Upper lobe of left lung (tissue), 6 donors: ENCODE results near the gene ZNF239. TPM values are rescaled to one million over a fixed set of nuclear protein-coding genes. Genes with fewer than 3 reads are reported as not detected.
A peak's percentile ranks its signal among the peaks of the same experiment; 100 is the strongest.

Experiments used
- ATAC-seq, 2 donors: fragments of 200-7000 bp; cut with Tn5 transposase; one replicate each; pipeline ENCODE4 v1.9.1; 2022; ENCODE audit warnings: mild to moderate bottlenecking in 2 of 2, moderate library complexity in 2 of 2; ENCODE audit not compliant: low FRiP score in 2 of 2
- DNase-seq, 2 donors: peaks; one replicate each; pipeline ENCODE4 v3.0.0-alpha.2; 2019 to 2020
- H3K27ac ChIP-seq, 4 donors: fragments of 200-600 bp; sonication (generic); one replicate each; pipeline ENCODE4 v1.5.1; 2016 to 2019
- H3K27me3 ChIP-seq, 4 donors: fragments of 200-600 bp; sonication (generic); one replicate each; pipeline ENCODE4 v1.5.1; 2017 to 2019
- H3K36me3 ChIP-seq, 4 donors: fragments of 200-600 bp; sonication (generic); one replicate each; pipeline ENCODE4 v1.5.1; 2016 to 2019
- H3K4me1 ChIP-seq, 4 donors: fragments of 200-600 bp; sonication (generic); one replicate each; pipeline ENCODE4 v1.5.1; 2018 to 2019
- H3K4me3 ChIP-seq, 4 donors: fragments of 200-600 bp; sonication (generic); one replicate each; pipeline ENCODE4 v1.5.1; 2017 to 2019; ENCODE audit warnings: mild to moderate bottlenecking in 2 of 4, moderate library complexity in 1 of 4
- H3K9me3 ChIP-seq, 4 donors: fragments of 200-600 bp; sonication (generic); one replicate each; pipeline ENCODE4 v1.5.1; 2018 to 2019
- EP300 ChIP-seq, 4 donors: sonication (generic); formaldehyde crosslinking; IDR thresholded peaks; one replicate each; pipeline ENCODE4 v1.5.1; 2017; ENCODE audit warnings: antibody characterized with exemption in 4 of 4, control low read depth in 2 of 4
- POLR2A ChIP-seq, 4 donors: fragments of 450-650 bp; IDR thresholded peaks; one replicate each; pipeline ENCODE4 v1.5.1; 2016 to 2017; ENCODE audit warnings: antibody characterized with exemption in 4 of 4, mild to moderate bottlenecking in 2 of 4
- POLR2AphosphoS5 ChIP-seq, 2 donors: sonication (generic); formaldehyde crosslinking; IDR thresholded peaks; one replicate each; pipeline ENCODE4 v1.5.1; 2017; ENCODE audit warnings: antibody characterized with exemption in 2 of 2
- WGBS, 2 donors: methylation state at CpG; one replicate each; pipeline ENCODE4 v1.1.5; 2017 to 2018; 5-methylcytosine and 5-hydroxymethylcytosine counted together
- total RNA-seq, 6 donors: library from RNA; depleted of rRNA in 4 of 6; stranded (reverse); fragments of >200 nt in 4 of 6; gene quantifications; one replicate each; pipeline versions ENCODE4 v1.1.0 to v1.2.1, GENCODE V29; 2016 to 2021
- TF ChIP-seq, protein P1 (sequence below), 6 experiments: fragments of 450-650 bp in 4 of 6; fragments of 200-600 bp in 2 of 6; sonication (generic) in 2 of 6; IDR thresholded peaks; one replicate each; pipeline ENCODE4 v1.5.1; 2016 to 2019; ENCODE audit warnings: antibody characterized with exemption in 6 of 6
- donor health status: DM: no; HTN: no; CAD: no; lungs with moderate emphysema.
- donor health status: DM: no; HTN: yes; CAD: no; lungs with severe emphysema.

ZNF239 gene
- total RNA-seq, result 1 to 10 TPM; 1.1 to 4.0 (median 2.9) TPM

GRCh38 chr10:43574001-43574892, at the start of gene ZNF239:
ZNF239 (minus strand) TSS chr10:43574616; CDS start chr10:43558079, 16,537 bp downstream.
- peaks cover 4 to 24% (median 8%) of the 10 kb centered on the region in 4 donors for H3K4me1 ChIP-seq
- no peaks in the 10 kb centered on the region for H3K36me3 ChIP-seq
- peak in 1 of 4 donors; percentile 45 for TF ChIP-seq POLR2A (IDR thresholded peaks at IDR 0.05)
- TF ChIP-seq, protein P1, sequence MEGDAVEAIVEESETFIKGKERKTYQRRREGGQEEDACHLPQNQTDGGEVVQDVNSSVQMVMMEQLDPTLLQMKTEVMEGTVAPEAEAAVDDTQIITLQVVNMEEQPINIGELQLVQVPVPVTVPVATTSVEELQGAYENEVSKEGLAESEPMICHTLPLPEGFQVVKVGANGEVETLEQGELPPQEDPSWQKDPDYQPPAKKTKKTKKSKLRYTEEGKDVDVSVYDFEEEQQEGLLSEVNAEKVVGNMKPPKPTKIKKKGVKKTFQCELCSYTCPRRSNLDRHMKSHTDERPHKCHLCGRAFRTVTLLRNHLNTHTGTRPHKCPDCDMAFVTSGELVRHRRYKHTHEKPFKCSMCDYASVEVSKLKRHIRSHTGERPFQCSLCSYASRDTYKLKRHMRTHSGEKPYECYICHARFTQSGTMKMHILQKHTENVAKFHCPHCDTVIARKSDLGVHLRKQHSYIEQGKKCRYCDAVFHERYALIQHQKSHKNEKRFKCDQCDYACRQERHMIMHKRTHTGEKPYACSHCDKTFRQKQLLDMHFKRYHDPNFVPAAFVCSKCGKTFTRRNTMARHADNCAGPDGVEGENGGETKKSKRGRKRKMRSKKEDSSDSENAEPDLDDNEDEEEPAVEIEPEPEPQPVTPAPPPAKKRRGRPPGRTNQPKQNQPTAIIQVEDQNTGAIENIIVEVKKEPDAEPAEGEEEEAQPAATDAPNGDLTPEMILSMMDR (IDR thresholded peaks at IDR 0.05), result peak in 1 of 6 experiments; percentile 37
- TF ChIP-seq POLR2AphosphoS5 (IDR thresholded peaks at IDR 0.05), result peak; percentile 62 to 74
- peak in 1 of 4 donors; percentile 57 for TF ChIP-seq EP300 (IDR thresholded peaks at IDR 0.05)
- peak within 1 kb of the TSS; percentile 26 to 79 (median 54) for H3K27ac ChIP-seq
- H3K9me3 ChIP-seq, result no peaks in the 10 kb centered on the region
- ATAC-seq (peak; percentile 91 to 98), DNase-seq (peak; percentile 91 to 97)
- peak within 1 kb of the TSS; percentile 27 to 67 (median 52) for H3K4me3 ChIP-seq
- no peaks in the 10 kb centered on the region for H3K27me3 ChIP-seq
- 5 to 18% methylated on average over 21 to 37 of the region's 78 CpGs for WGBS, 2 donors

DNA sequence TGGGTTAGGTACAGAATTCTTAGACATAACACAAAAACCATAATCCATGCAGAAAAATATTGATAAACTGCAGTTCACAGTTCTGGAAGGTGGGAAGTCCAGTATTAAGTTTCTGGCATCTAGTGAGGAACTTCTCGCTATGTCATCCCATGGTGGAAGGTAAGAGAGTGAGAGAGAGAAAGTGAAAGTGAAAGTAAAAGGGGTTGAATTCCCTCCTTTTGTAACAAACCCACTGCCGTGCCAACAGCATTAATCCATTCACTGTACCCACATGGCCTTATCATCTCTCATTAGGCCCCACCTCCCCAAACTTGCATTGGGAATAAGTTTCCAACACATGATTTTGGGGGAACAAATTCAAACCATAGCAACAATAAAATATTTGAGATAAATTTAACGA, 48.9 kb upstream of the ZNF239 start:
- WGBS, 2 donors, result 52 to 56% methylated on average over 3 of the region's 3 CpGs
- Histone ChIP-seq H3K4me1 (peaks cover 0 to 5% (median 0%) of the 10 kb centered on the region in 4 donors), H3K4me3 (peak overlapping the region in 3 of 4 donors; percentile 5 to 34 (median 11)), H3K9me3 (peaks cover 0 to 20% (median 2%) of the 10 kb centered on the region in 4 donors), H3K27ac (no peak overlapping the region), H3K36me3 (no peaks in the 10 kb centered on the region), H3K27me3 (no peaks in the 10 kb centered on the region)
- no peak for ATAC-seq
- no peak for DNase-seq
- TF ChIP-seq, protein P1 (IDR thresholded peaks at IDR 0.05), result no peak
- no peak for TF ChIP-seq POLR2AphosphoS5 (IDR thresholded peaks at IDR 0.05)
- no peak for TF ChIP-seq EP300 (IDR thresholded peaks at IDR 0.05)

- TF ChIP-seq POLR2A (IDR thresholded peaks at IDR 0.05), result no peak
- no peak for TF ChIP-seq POLR2AphosphoS5 (IDR thresholded peaks at IDR 0.05)
- no peak for TF ChIP-seq EP300 (IDR thresholded peaks at IDR 0.05)
- TF ChIP-seq, protein P1 (IDR thresholded peaks at IDR 0.05), result no peak
- Histone ChIP-seq H3K36me3 (peaks cover 0 to 4% (median 0%) of the 10 kb centered on the region in 4 donors), H3K27me3 (no peaks in the 10 kb centered on the region), H3K4me3 (no peak overlapping the region), H3K9me3 (peaks cover 6 to 25% (median 10%) of the 10 kb centered on the region in 4 donors), H3K4me1 (peaks cover 0 to 5% (median 0%) of the 10 kb centered on the region in 4 donors), H3K27ac (no peak overlapping the region)
- DNase-seq (no peak), ATAC-seq (no peak)
- 49 to 63% methylated on average over 2 of the region's 2 CpGs for WGBS, 2 donors
Measured at GRCh38 chr10:43622038-43622437, 47.6 kb upstream of the ZNF239 start.

- Histone ChIP-seq H3K4me3 (no peak overlapping the region), H3K4me1 (peaks cover 0 to 5% (median 0%) of the 10 kb centered on the region in 4 donors), H3K36me3 (peaks cover 7 to 28% (median 10%) of the 10 kb centered on the region in 4 donors), H3K9me3 (peaks cover 15 to 43% (median 25%) of the 10 kb centered on the region in 4 donors), H3K27me3 (no peaks in the 10 kb centered on the region), H3K27ac (no peak overlapping the region)
- WGBS, 2 donors, result 83 to 90% methylated on average over 2 of the region's 2 CpGs
- TF ChIP-seq EP300 (IDR thresholded peaks at IDR 0.05), result no peak
- TF ChIP-seq, protein P1 (IDR thresholded peaks at IDR 0.05), result no peak
- no peak for TF ChIP-seq POLR2AphosphoS5 (IDR thresholded peaks at IDR 0.05)
- no peak for TF ChIP-seq POLR2A (IDR thresholded peaks at IDR 0.05)
- DNase-seq (no peak), ATAC-seq (no peak)
Measured at GRCh38 chr10:43619368-43619767, 45.0 kb upstream of the ZNF239 start.
